H9 (cell line): ENCODE measurements around the gene NDUFB10. TPM values are rescaled to one million over a fixed set of nuclear protein-coding genes. Genes with fewer than 3 reads are reported as not detected.

Source experiments
- DNase-seq: peaks from one replicate; pipeline ENCODE4 v3.0.0-alpha.2; 2017
- H2AFZ ChIP-seq: one replicate; pipeline ENCODE4 v1.6.1; 2013; ENCODE audit warnings: mild to moderate bottlenecking, low read length, control low read depth, moderate library complexity
- H2AK5ac ChIP-seq: 2 replicates; pipeline ENCODE4 v1.6.1; 2013; ENCODE audit warnings: low read length, control low read depth, mixed read lengths; ENCODE audit not compliant: insufficient read length
- H2BK120ac ChIP-seq: one replicate; pipeline ENCODE4 v1.6.1; 2013; ENCODE audit warnings: low read depth, mild to moderate bottlenecking, low read length, control low read depth, inconsistent platforms; ENCODE audit not compliant: poor library complexity, severe bottlenecking
- H2BK12ac ChIP-seq: 2 replicates; pipeline ENCODE4 v1.6.1; 2013; ENCODE audit warnings: low read length, control low read depth, mixed read lengths, low read depth; ENCODE audit not compliant: insufficient read length
- H2BK15ac ChIP-seq: 2 replicates; pipeline ENCODE4 v1.6.1; 2013; ENCODE audit warnings: low read depth, low read length, control low read depth
- H2BK20ac ChIP-seq: one replicate; pipeline ENCODE4 v1.6.1; 2013; ENCODE audit warnings: low read depth, mild to moderate bottlenecking, low read length, control low read depth, inconsistent platforms; ENCODE audit not compliant: poor library complexity, severe bottlenecking
- H2BK5ac ChIP-seq: 2 replicates; pipeline ENCODE4 v1.6.1; 2013; ENCODE audit warnings: low read length, control low read depth, mixed read lengths; ENCODE audit not compliant: insufficient read length
- H3K14ac ChIP-seq: 2 replicates; pipeline ENCODE4 v1.6.1; 2013; ENCODE audit warnings: low read length, control low read depth; ENCODE audit not compliant: insufficient read depth
- H3K18ac ChIP-seq: 2 replicates; pipeline ENCODE4 v1.6.1; 2013; ENCODE audit warnings: low read depth, mild to moderate bottlenecking, mixed read lengths, low read length, control low read depth; ENCODE audit not compliant: insufficient read length
- H3K23ac ChIP-seq: 2 replicates; pipeline ENCODE4 v1.6.1; 2013; ENCODE audit warnings: low read length, control low read depth, mixed read lengths, low read depth; ENCODE audit not compliant: insufficient read length
- H3K23me2 ChIP-seq: 2 replicates; pipeline ENCODE4 v1.6.1; 2013; ENCODE audit warnings: low read depth, mild to moderate bottlenecking, mixed read lengths, low read length, control low read depth; ENCODE audit not compliant: insufficient read length, poor library complexity, severe bottlenecking
- H3K27ac ChIP-seq: 2 replicates; pipeline ENCODE4 v1.5.1; 2013; ENCODE audit warnings: low read length, control low read depth, mixed read lengths, low read depth; ENCODE audit not compliant: insufficient read length
- H3K27me3 ChIP-seq: 2 replicates; pipeline ENCODE4 v1.6.1; 2013; ENCODE audit warnings: low read length, control low read depth, inconsistent platforms; ENCODE audit not compliant: insufficient read depth
- H3K4ac ChIP-seq: 2 replicates; pipeline ENCODE4 v1.6.1; 2013; ENCODE audit warnings: low read depth, mild to moderate bottlenecking, control low read depth, inconsistent platforms, low read length, moderate library complexity
- H3K4me1 ChIP-seq: 2 replicates; pipeline ENCODE4 v1.6.1; 2013; ENCODE audit warnings: low read length, control low read depth, inconsistent platforms; ENCODE audit not compliant: insufficient read depth
- H3K4me2 ChIP-seq: 2 replicates; pipeline ENCODE4 v1.6.1; 2013; ENCODE audit warnings: low read length, control low read depth, mixed read lengths; ENCODE audit not compliant: insufficient read length, insufficient read depth
- H3K56ac ChIP-seq: 2 replicates; pipeline ENCODE4 v1.6.1; 2013; ENCODE audit warnings: low read depth, mild to moderate bottlenecking, mixed read lengths, low read length, control low read depth; ENCODE audit not compliant: insufficient read length
- H3K79me1 ChIP-seq: 2 replicates; pipeline ENCODE4 v1.6.1; 2013; ENCODE audit warnings: low read depth, mild to moderate bottlenecking, moderate library complexity, low read length, control low read depth, inconsistent platforms; ENCODE audit not compliant: insufficient read depth, poor library complexity, severe bottlenecking
- H3K79me2 ChIP-seq: 2 replicates; pipeline ENCODE4 v1.6.1; 2013; ENCODE audit warnings: low read length, control low read depth, inconsistent platforms; ENCODE audit not compliant: insufficient read depth
- H3K9ac ChIP-seq: 2 replicates; pipeline ENCODE4 v1.6.1; 2013; ENCODE audit warnings: low read length, control low read depth, mixed read lengths; ENCODE audit not compliant: insufficient read length; ENCODE audit errors: extremely low read depth
- H3K9me3 ChIP-seq: one replicate; pipeline ENCODE4 v1.6.1; 2013; ENCODE audit warnings: low read depth, low read length, inconsistent platforms; ENCODE audit not compliant: control insufficient read depth
- H3T11ph ChIP-seq: one replicate; pipeline ENCODE4 v1.6.1; 2013; ENCODE audit warnings: mild to moderate bottlenecking, low read length, control low read depth, inconsistent platforms
- H4K20me1 ChIP-seq: one replicate; pipeline ENCODE4 v1.6.1; 2013; ENCODE audit not compliant: control insufficient read depth, insufficient read length, insufficient read depth
- H4K5ac ChIP-seq: 2 replicates; pipeline ENCODE4 v1.6.1; 2013; ENCODE audit warnings: low read depth, mild to moderate bottlenecking, mixed read lengths, low read length, control low read depth; ENCODE audit not compliant: insufficient read length
- H4K8ac ChIP-seq: replicated peaks from 2 replicates; pipeline ENCODE4 v1.6.1; 2013; ENCODE audit warnings: low read length, control low read depth, mixed read lengths, low read depth; ENCODE audit not compliant: insufficient read length
- H4K91ac ChIP-seq: 2 replicates; pipeline ENCODE4 v1.6.1; 2013; ENCODE audit warnings: low read depth, mild to moderate bottlenecking, moderate library complexity, mixed read lengths, low read length, control low read depth; ENCODE audit not compliant: insufficient read length
- H3K27ac Mint-ChIP-seq, 3 experiments: 2 replicates in 2 of 3; 3 replicates in 1 of 3; pipeline ENCODE4 v1.8.0; 2020 to 2021; ENCODE audit warnings: mixed read lengths in 3 of 3, mild to moderate bottlenecking in 1 of 3, moderate library complexity in 1 of 3
- H3K27me3 Mint-ChIP-seq: 2 replicates; pipeline ENCODE4 v1.8.0; 2021; ENCODE audit warnings: low read depth, mild to moderate bottlenecking, moderate library complexity, mixed read lengths
- H3K36me3 Mint-ChIP-seq, 3 experiments: 2 replicates in 2 of 3; 3 replicates in 1 of 3; pipeline ENCODE4 v1.8.0; 2020 to 2021; ENCODE audit warnings: low read depth in 3 of 3, mixed read lengths in 3 of 3; ENCODE audit not compliant: insufficient read depth in 1 of 3
- H3K4me1 Mint-ChIP-seq, 2 experiments: 2 replicates each; pipeline ENCODE4 v1.8.0; 2020; ENCODE audit warnings: mixed read lengths in 2 of 2
- H3K4me3 Mint-ChIP-seq, 2 experiments: 2 replicates in 1 of 2; 3 replicates in 1 of 2; pipeline ENCODE4 v1.8.0; 2020 to 2021; ENCODE audit warnings: mild to moderate bottlenecking in 2 of 2, mixed read lengths in 2 of 2, moderate library complexity in 1 of 2
- H3K9me3 Mint-ChIP-seq, 2 experiments: 2 replicates in 1 of 2; 3 replicates in 1 of 2; pipeline ENCODE4 v1.8.0; 2020; ENCODE audit warnings: mild to moderate bottlenecking in 2 of 2, mixed read lengths in 2 of 2, moderate library complexity in 1 of 2
- WGBS: extraction: QIAGEN DNeasy Blood & Tissue Kit; methylation state at CpG from one replicate; pipeline ENCODE4 v1.1.7; 2013; ENCODE audit warnings: missing lambda C conversion rate, low lambda C conversion rate, mixed read lengths; ENCODE audit not compliant: insufficient read length; ENCODE audit errors: extremely low coverage; 5-methylcytosine and 5-hydroxymethylcytosine counted together
- total RNA-seq: library from RNA; stranded (reverse); gene quantifications from 2 replicates; pipeline ENCODE4 v1.2.1, GENCODE V29; 2021
- TF ChIP-seq, protein P1 (sequence below): fragments of 200-600 bp; sonication (generic); conservative IDR thresholded peaks from 3 replicates; pipeline ENCODE4 v1.8.0; 2021; ENCODE audit warnings: antibody characterized with exemption, mild to moderate bottlenecking

The NDUFB10 gene
- total RNA-seq, 1 experiment from 2014 or later, result 191 TPM

DNA sequence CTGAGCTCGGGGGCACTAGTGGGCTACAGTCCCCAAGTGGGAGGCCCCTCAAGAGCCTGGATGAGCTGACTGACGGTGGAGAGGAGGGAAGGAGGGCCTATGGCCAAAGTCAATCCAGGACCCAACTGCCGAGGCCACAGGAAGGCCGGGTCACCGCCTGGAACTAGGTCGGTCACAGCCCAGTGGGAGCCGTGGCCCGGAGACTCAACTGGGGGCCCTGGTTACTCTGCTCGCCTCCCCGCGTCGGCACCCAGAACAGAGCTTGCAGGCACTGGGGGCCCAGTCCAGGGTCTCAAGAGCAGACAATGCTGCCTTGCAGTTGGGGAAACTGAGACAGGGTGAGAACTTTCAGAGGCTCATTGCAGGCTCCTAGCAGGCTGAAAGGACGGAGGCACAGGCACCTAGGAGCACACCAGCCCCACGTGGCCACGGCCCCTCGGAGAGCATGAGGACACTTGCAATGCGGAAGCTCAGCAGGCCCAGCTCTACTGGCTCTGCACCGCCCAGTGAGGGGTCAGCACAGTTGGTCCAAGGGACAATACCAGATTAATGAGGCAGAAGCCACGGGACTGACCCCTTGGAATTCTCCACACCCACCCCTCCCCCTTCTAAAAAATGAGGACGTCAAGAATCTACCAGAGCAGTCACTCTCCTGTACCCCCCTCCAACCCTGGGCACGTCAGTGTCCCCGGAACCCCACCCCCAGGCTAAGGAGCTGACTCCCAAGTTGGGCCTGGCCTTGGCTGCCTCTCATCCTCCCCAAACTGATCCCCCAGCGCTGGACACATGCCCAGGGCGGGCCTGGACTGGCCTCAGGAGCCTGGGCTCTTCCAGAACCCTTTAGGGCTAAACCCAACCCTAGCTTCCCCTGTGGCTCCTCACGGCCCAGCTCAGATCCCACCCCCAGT lies 43.4 kb upstream of the NDUFB10 start:
- H3K36me3 Mint-ChIP-seq, result no peaks in the 10 kb centered on the region
- Histone ChIP-seq H2BK5ac (no peak overlapping the region), H3K23ac (no peak overlapping the region), H2AK5ac (no peak overlapping the region), H4K20me1 (no peaks in the 10 kb centered on the region), H3K79me2 (no peaks in the 10 kb centered on the region), H2BK15ac (no peak overlapping the region), H3K23me2 (peaks cover 4% of the 10 kb centered on the region), H3K4ac (no peak overlapping the region), H3K9me3 (no peaks in the 10 kb centered on the region), H2BK20ac (no peak overlapping the region), H2BK120ac (no peak overlapping the region), H4K8ac (no peak overlapping the region), H4K5ac (no peak overlapping the region), H3T11ph (no peak overlapping the region), H4K91ac (no peak overlapping the region), H3K27ac (no peak overlapping the region), H2BK12ac (no peak overlapping the region), H3K18ac (no peak overlapping the region), H3K9ac (no peak overlapping the region), H3K4me2 (no peak overlapping the region), H3K4me1 (no peaks in the 10 kb centered on the region; the same call in 1 of the 2 replicates), H3K27me3 (peaks cover 43% of the 10 kb centered on the region), H3K79me1 (no peaks in the 10 kb centered on the region), H3K56ac (no peak overlapping the region), H2AFZ (no peak overlapping the region), H3K14ac (no peak overlapping the region)
- TF ChIP-seq, protein P1, sequence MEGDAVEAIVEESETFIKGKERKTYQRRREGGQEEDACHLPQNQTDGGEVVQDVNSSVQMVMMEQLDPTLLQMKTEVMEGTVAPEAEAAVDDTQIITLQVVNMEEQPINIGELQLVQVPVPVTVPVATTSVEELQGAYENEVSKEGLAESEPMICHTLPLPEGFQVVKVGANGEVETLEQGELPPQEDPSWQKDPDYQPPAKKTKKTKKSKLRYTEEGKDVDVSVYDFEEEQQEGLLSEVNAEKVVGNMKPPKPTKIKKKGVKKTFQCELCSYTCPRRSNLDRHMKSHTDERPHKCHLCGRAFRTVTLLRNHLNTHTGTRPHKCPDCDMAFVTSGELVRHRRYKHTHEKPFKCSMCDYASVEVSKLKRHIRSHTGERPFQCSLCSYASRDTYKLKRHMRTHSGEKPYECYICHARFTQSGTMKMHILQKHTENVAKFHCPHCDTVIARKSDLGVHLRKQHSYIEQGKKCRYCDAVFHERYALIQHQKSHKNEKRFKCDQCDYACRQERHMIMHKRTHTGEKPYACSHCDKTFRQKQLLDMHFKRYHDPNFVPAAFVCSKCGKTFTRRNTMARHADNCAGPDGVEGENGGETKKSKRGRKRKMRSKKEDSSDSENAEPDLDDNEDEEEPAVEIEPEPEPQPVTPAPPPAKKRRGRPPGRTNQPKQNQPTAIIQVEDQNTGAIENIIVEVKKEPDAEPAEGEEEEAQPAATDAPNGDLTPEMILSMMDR, result no peak
- peaks cover 71% of the 10 kb centered on the region for H3K27me3 Mint-ChIP-seq
- DNase-seq, result no peak
- H3K4me3 Mint-ChIP-seq, result peak overlapping the region in 1 of 2 experiments; percentile 47; a peak in 1 of 5 replicates
- H3K4me1 Mint-ChIP-seq, result peaks cover 10 to 51% of the 10 kb centered on the region in 2 experiments
- no peaks in the 10 kb centered on the region for H3K9me3 Mint-ChIP-seq
- WGBS, result no CpG with 5 or more reads among the region's 25 CpGs
- peak overlapping the region in 1 of 3 experiments; percentile 89; a peak in 2 of 7 replicates for H3K27ac Mint-ChIP-seq
